Upper lobe of left lung (tissue), 6 donors: ENCODE measurements around the gene CYP24A1. TPM values are rescaled to one million over a fixed set of nuclear protein-coding genes. Genes with fewer than 3 reads are reported as not detected.
"Not testable (repeated sequence)": the region's sequence is repeated elsewhere in the genome, so short reads cannot be mapped to it uniquely, and the experiment has no call there.

Experiments used
- ATAC-seq, 2 donors: fragments of 200-7000 bp; cut with Tn5 transposase; one replicate each; pipeline ENCODE4 v1.9.1; 2022; ENCODE audit warnings: mild to moderate bottlenecking in 2 of 2, moderate library complexity in 2 of 2; ENCODE audit not compliant: low FRiP score in 2 of 2
- DNase-seq, 2 donors: peaks; one replicate each; pipeline ENCODE4 v3.0.0-alpha.2; 2019 to 2020
- H3K27ac ChIP-seq, 4 donors: fragments of 200-600 bp; sonication (generic); one replicate each; pipeline ENCODE4 v1.5.1; 2016 to 2019
- H3K27me3 ChIP-seq, 4 donors: fragments of 200-600 bp; sonication (generic); one replicate each; pipeline ENCODE4 v1.5.1; 2017 to 2019
- H3K36me3 ChIP-seq, 4 donors: fragments of 200-600 bp; sonication (generic); one replicate each; pipeline ENCODE4 v1.5.1; 2016 to 2019
- H3K4me1 ChIP-seq, 4 donors: fragments of 200-600 bp; sonication (generic); one replicate each; pipeline ENCODE4 v1.5.1; 2018 to 2019
- H3K4me3 ChIP-seq, 4 donors: fragments of 200-600 bp; sonication (generic); one replicate each; pipeline ENCODE4 v1.5.1; 2017 to 2019; ENCODE audit warnings: mild to moderate bottlenecking in 2 of 4, moderate library complexity in 1 of 4
- H3K9me3 ChIP-seq, 4 donors: fragments of 200-600 bp; sonication (generic); one replicate each; pipeline ENCODE4 v1.5.1; 2018 to 2019
- EP300 ChIP-seq, 4 donors: sonication (generic); formaldehyde crosslinking; IDR thresholded peaks; one replicate each; pipeline ENCODE4 v1.5.1; 2017; ENCODE audit warnings: antibody characterized with exemption in 4 of 4, control low read depth in 2 of 4
- POLR2A ChIP-seq, 4 donors: fragments of 450-650 bp; IDR thresholded peaks; one replicate each; pipeline ENCODE4 v1.5.1; 2016 to 2017; ENCODE audit warnings: antibody characterized with exemption in 4 of 4, mild to moderate bottlenecking in 2 of 4
- POLR2AphosphoS5 ChIP-seq, 2 donors: sonication (generic); formaldehyde crosslinking; IDR thresholded peaks; one replicate each; pipeline ENCODE4 v1.5.1; 2017; ENCODE audit warnings: antibody characterized with exemption in 2 of 2
- WGBS, 2 donors: methylation state at CpG; one replicate each; pipeline ENCODE4 v1.1.5; 2017 to 2018; 5-methylcytosine and 5-hydroxymethylcytosine counted together
- total RNA-seq, 6 donors: library from RNA; depleted of rRNA in 4 of 6; stranded (reverse); fragments of >200 nt in 4 of 6; gene quantifications; one replicate each; pipeline versions ENCODE4 v1.1.0 to v1.2.1, GENCODE V29; 2016 to 2021
- TF ChIP-seq, protein P1 (sequence below), 6 experiments: fragments of 450-650 bp in 4 of 6; fragments of 200-600 bp in 2 of 6; sonication (generic) in 2 of 6; IDR thresholded peaks; one replicate each; pipeline ENCODE4 v1.5.1; 2016 to 2019; ENCODE audit warnings: antibody characterized with exemption in 6 of 6
- donor health status: DM: no; HTN: no; CAD: no; lungs with moderate emphysema.
- donor health status: DM: no; HTN: yes; CAD: no; lungs with severe emphysema.

Gene CYP24A1
- total RNA-seq, 6 donors from 2014 or later = 0.13 to 31.0 (median 0.61) TPM; not detected in 1

- Histone ChIP-seq H3K4me1 (peaks cover 0 to 15% (median 12%) of the 10 kb centered on the region in 4 donors), H3K4me3 (no peak overlapping the region), H3K27ac (peak overlapping the region in 3 of 4 donors; percentile 44 to 67 (median 63)), H3K27me3 (no peaks in the 10 kb centered on the region), H3K9me3 (no peaks in the 10 kb centered on the region), H3K36me3 (no peaks in the 10 kb centered on the region)
- ATAC-seq (no peak), DNase-seq (no peak)
- TF ChIP-seq, protein P1, sequence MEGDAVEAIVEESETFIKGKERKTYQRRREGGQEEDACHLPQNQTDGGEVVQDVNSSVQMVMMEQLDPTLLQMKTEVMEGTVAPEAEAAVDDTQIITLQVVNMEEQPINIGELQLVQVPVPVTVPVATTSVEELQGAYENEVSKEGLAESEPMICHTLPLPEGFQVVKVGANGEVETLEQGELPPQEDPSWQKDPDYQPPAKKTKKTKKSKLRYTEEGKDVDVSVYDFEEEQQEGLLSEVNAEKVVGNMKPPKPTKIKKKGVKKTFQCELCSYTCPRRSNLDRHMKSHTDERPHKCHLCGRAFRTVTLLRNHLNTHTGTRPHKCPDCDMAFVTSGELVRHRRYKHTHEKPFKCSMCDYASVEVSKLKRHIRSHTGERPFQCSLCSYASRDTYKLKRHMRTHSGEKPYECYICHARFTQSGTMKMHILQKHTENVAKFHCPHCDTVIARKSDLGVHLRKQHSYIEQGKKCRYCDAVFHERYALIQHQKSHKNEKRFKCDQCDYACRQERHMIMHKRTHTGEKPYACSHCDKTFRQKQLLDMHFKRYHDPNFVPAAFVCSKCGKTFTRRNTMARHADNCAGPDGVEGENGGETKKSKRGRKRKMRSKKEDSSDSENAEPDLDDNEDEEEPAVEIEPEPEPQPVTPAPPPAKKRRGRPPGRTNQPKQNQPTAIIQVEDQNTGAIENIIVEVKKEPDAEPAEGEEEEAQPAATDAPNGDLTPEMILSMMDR (IDR thresholded peaks at IDR 0.05) = no peak
- TF ChIP-seq POLR2A (IDR thresholded peaks at IDR 0.05) (no peak), POLR2AphosphoS5 (IDR thresholded peaks at IDR 0.05) (no peak), EP300 (IDR thresholded peaks at IDR 0.05) (no peak)
- WGBS, 2 donors = 52 to 60% methylated on average over 6 of the region's 6 CpGs
These were observed 40.1 kb downstream of the CYP24A1 start for GRCh38 chr20:54133434-54134427.

GRCh38 chr20:54132612-54133433 is 41.0 kb downstream of the CYP24A1 start:
- Histone ChIP-seq H3K9me3 (no peaks in the 10 kb centered on the region), H3K4me3 (no peak overlapping the region), H3K27me3 (no peaks in the 10 kb centered on the region), H3K27ac (peak overlapping the region; percentile 44 to 68 (median 65)), H3K4me1 (peaks cover 0 to 15% (median 12%) of the 10 kb centered on the region in 4 donors), H3K36me3 (no peaks in the 10 kb centered on the region)
- DNase-seq = peak in 1 of 2 donors; percentile 48
- TF ChIP-seq, protein P1 (IDR thresholded peaks at IDR 0.05) = no peak
- no peak for TF ChIP-seq POLR2A (IDR thresholded peaks at IDR 0.05)
- TF ChIP-seq POLR2AphosphoS5 (IDR thresholded peaks at IDR 0.05) = peak; percentile 48 to 87
- peak in 3 of 4 donors; percentile 3 to 69 (median 43) for TF ChIP-seq EP300 (IDR thresholded peaks at IDR 0.05)
- WGBS, 2 donors = 33 to 54% methylated on average over 6 of the region's 6 CpGs
- ATAC-seq = peak; percentile 83 to 90

- DNase-seq (no peak), ATAC-seq (no peak)
- Histone ChIP-seq H3K4me1 (peaks cover 0 to 15% (median 12%) of the 10 kb centered on the region in 4 donors), H3K27me3 (no peaks in the 10 kb centered on the region), H3K9me3 (no peaks in the 10 kb centered on the region), H3K36me3 (no peaks in the 10 kb centered on the region), H3K27ac (peak overlapping the region; percentile 9 to 68 (median 58)), H3K4me3 (no peak overlapping the region)
- TF ChIP-seq POLR2AphosphoS5 (IDR thresholded peaks at IDR 0.05) = no peak
- TF ChIP-seq EP300 (IDR thresholded peaks at IDR 0.05) = no peak
- TF ChIP-seq, protein P1 (IDR thresholded peaks at IDR 0.05) = no peak
- TF ChIP-seq POLR2A (IDR thresholded peaks at IDR 0.05) = no peak
- 68 to 74% methylated on average over 6 to 8 of the region's 8 CpGs for WGBS, 2 donors
These were observed 41.8 kb downstream of the CYP24A1 start for GRCh38 chr20:54131675-54132611.

DNA sequence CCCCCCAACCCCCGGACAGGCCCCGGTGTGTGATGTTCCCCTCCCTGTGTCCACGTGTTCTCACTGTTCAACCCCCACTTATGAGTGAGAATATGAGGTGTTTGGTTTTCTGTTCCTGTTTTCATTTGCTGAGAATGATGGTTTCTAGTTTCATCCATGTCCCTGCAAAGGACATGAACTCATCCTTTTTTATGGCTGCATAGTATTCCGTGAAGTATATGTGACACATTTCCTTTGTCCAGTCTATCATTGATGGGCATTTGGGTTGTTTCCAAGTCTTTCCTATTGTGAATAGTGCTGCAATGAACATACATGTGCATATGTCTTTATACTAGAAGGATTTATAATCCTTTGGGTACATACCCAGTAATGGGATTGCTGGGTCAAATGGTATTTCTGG is 42.7 kb downstream of the CYP24A1 start:
- H3K4me1 ChIP-seq = peaks cover 0 to 15% (median 12%) of the 10 kb centered on the region in 4 donors
- ATAC-seq, DNase-seq, H3K27ac ChIP-seq, H3K36me3 ChIP-seq, H3K9me3 ChIP-seq, H3K4me3 ChIP-seq, H3K27me3 ChIP-seq: not testable (repeated sequence)
- 85 to 89% methylated on average over 3 to 4 of the region's 4 CpGs for WGBS, 2 donors
